Liver (tissue), 3 donors: ENCODE results near the gene MRPL18.

Experiments used
- CTCF ChIP-seq: fragments of 150-350 bp; IDR thresholded peaks from 2 replicates; pipeline ENCODE4 v1.5.1; 2017; ENCODE audit warnings: improper control_type of control experiment, low read depth, low read length; ENCODE audit not compliant: missing input control
- GABPA ChIP-seq, 2 donors: IDR thresholded peaks in 1 of 2; conservative IDR thresholded peaks in 1 of 2; 2 replicates each; pipeline ENCODE4 v1.6.1; 2016; ENCODE audit warnings: antibody characterized with exemption in 2 of 2, mild to moderate bottlenecking in 1 of 2, moderate library complexity in 1 of 2
- NR2F2 ChIP-seq: IDR thresholded peaks from 2 replicates; pipeline ENCODE4 v1.6.1; 2016; ENCODE audit warnings: antibody characterized with exemption
- RXRA ChIP-seq, 2 donors: IDR thresholded peaks; 2 replicates each; pipeline ENCODE4 v1.6.1; 2017 to 2018; ENCODE audit warnings: antibody characterized with exemption in 2 of 2, mild to moderate bottlenecking in 1 of 2
- TAF1 ChIP-seq: conservative IDR thresholded peaks from 2 replicates; pipeline ENCODE4 v1.6.1; 2016; ENCODE audit warnings: antibody characterized with exemption, mild to moderate bottlenecking
- YY1 ChIP-seq: IDR thresholded peaks from 2 replicates; pipeline ENCODE4 v1.6.1; 2016; ENCODE audit warnings: antibody characterized with exemption, mild to moderate bottlenecking
- donor health status: healthy.
- donor health status: healthy.

GRCh38 chr6:159823953-159824352 lies 33.7 kb downstream of the MRPL18 start:
- TF ChIP-seq TAF1 = no peak
- TF ChIP-seq CTCF = no peak
- TF ChIP-seq YY1 = no peak
- no peak for TF ChIP-seq GABPA (IDR thresholded peaks at IDR 0.05 in 1 of 2, conservative IDR thresholded peaks at IDR 0.05 in 1 of 2)
- no peak for TF ChIP-seq RXRA (IDR thresholded peaks at IDR 0.05)
- no peak for TF ChIP-seq NR2F2
